ENCODE results near the gene SUPT3H.

GRCh38 chr6:45411959-45412358, 34.2 kb upstream of the SUPT3H start:
- no peak for TF ChIP-seq CTCF (conservative IDR thresholded peaks at IDR 0.05)
- TF ChIP-seq ZFX (IDR thresholded peaks at IDR 0.05), result no peak
